Brain microvascular endothelial cell (primary cell): ENCODE measurements around the gene TMEM119.
A peak's percentile ranks its signal among the peaks of the same experiment; 100 is the strongest.

Experiments used
- DNase-seq: peaks from one replicate; pipeline ENCODE4 v3.0.0-alpha.2; 2020
- H3K27ac ChIP-seq: fragments of 250-450 bp; sonication (Bioruptor Pico); 2 replicates; pipeline ENCODE4 v1.5.1; 2020; ENCODE audit warnings: mild to moderate bottlenecking, moderate library complexity
- H3K27me3 ChIP-seq: fragments of 250-450 bp; sonication (Bioruptor Pico); replicated peaks from 2 replicates; pipeline ENCODE4 v1.5.1; 2020; ENCODE audit warnings: mild to moderate bottlenecking
- H3K36me3 ChIP-seq: fragments of 250-450 bp; sonication (Bioruptor Pico); replicated peaks from 2 replicates; pipeline ENCODE4 v1.5.1; 2020; ENCODE audit warnings: mild to moderate bottlenecking
- H3K4me3 ChIP-seq: 2 replicates; pipeline ENCODE4 v1.5.1; 2011; ENCODE audit warnings: low read depth, mild to moderate bottlenecking, control low read depth, low read length, moderate library complexity
- in situ Hi-C: cut with HindIII; loops from 2 replicates; pipeline ENCODE4 v1.10.0; 2017; ENCODE audit warnings: low sequenced_read_pairs, low pct_ligation_motif_present
- TF ChIP-seq, protein P1 (sequence below): IDR thresholded peaks from 2 replicates; pipeline ENCODE4 v1.5.1; 2011; ENCODE audit warnings: low read depth, mild to moderate bottlenecking, moderate library complexity, low read length, control low read depth, inconsistent platforms; ENCODE audit errors: missing control alignments

Gene TMEM119

GRCh38 chr12:108613548-108613947 lies 15.7 kb upstream of the TMEM119 start:
- in situ Hi-C loops = no loop called here
- TF ChIP-seq, protein P1, sequence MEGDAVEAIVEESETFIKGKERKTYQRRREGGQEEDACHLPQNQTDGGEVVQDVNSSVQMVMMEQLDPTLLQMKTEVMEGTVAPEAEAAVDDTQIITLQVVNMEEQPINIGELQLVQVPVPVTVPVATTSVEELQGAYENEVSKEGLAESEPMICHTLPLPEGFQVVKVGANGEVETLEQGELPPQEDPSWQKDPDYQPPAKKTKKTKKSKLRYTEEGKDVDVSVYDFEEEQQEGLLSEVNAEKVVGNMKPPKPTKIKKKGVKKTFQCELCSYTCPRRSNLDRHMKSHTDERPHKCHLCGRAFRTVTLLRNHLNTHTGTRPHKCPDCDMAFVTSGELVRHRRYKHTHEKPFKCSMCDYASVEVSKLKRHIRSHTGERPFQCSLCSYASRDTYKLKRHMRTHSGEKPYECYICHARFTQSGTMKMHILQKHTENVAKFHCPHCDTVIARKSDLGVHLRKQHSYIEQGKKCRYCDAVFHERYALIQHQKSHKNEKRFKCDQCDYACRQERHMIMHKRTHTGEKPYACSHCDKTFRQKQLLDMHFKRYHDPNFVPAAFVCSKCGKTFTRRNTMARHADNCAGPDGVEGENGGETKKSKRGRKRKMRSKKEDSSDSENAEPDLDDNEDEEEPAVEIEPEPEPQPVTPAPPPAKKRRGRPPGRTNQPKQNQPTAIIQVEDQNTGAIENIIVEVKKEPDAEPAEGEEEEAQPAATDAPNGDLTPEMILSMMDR = no peak
- Histone ChIP-seq H3K27ac (no peak overlapping the region), H3K36me3 (no peaks in the 10 kb centered on the region), H3K4me3 (no peak overlapping the region), H3K27me3 (no peaks in the 10 kb centered on the region)
- DNase-seq = no peak

GRCh38 chr12:108612788-108613282 lies 15.0 kb upstream of the TMEM119 start:
- no peak overlapping the region for H3K4me3 ChIP-seq
- DNase-seq = no peak
- TF ChIP-seq, protein P1 = no peak
- no peaks in the 10 kb centered on the region for H3K36me3 ChIP-seq
- in situ Hi-C loops = no loop called here
- H3K27me3 ChIP-seq = no peaks in the 10 kb centered on the region
- no peak overlapping the region for H3K27ac ChIP-seq

- in situ Hi-C loops = no loop called here
- TF ChIP-seq, protein P1 = peak; percentile 72
- no peaks in the 10 kb centered on the region for H3K27me3 ChIP-seq
- no peak overlapping the region for H3K4me3 ChIP-seq
- no peaks in the 10 kb centered on the region for H3K36me3 ChIP-seq
- peak; percentile 71 for DNase-seq
- no peak overlapping the region for H3K27ac ChIP-seq
Measured at GRCh38 chr12:108611884-108612415, 14.1 kb upstream of the TMEM119 start.

DNA sequence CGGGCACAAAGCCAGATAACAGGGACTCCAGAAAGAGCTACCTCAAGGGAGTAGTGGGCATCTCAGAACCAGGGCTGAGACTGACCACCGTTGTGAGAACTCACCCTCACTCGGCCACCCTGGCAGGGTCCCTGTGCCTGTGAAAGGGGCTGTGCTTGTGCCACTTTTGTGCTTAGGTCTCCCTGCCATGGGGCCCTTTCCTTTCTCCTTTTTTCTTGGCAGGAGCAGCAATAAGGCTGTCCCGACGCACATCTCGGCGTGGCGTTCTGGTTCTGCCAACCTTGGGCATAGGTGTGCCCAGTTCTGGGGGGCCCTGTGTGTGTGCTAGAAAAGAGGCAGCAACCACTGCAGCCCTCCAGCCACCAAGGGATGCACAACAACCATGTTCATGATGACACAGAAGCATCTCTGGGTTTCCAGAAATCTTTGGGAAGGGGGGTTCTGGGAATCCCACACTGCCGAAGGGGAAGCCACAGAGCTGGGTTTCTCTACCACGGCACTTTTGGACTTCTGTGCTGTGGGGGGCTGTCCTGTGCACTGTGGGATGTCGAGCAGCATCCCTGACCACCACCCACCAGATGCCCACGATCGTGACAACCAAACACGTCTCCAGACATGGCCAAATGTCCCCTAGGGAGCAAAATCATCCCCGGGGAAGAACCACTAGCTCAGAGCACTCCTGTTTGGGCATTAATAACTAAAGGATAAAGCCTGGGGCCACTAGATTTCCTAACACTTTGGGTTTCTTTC lies 13.1 kb upstream of the TMEM119 start:
- Histone ChIP-seq H3K4me3 (no peak overlapping the region), H3K27ac (no peak overlapping the region), H3K27me3 (no peaks in the 10 kb centered on the region), H3K36me3 (no peaks in the 10 kb centered on the region)
- no peak for DNase-seq
- in situ Hi-C loops = no loop called here
- TF ChIP-seq, protein P1 = no peak

DNA sequence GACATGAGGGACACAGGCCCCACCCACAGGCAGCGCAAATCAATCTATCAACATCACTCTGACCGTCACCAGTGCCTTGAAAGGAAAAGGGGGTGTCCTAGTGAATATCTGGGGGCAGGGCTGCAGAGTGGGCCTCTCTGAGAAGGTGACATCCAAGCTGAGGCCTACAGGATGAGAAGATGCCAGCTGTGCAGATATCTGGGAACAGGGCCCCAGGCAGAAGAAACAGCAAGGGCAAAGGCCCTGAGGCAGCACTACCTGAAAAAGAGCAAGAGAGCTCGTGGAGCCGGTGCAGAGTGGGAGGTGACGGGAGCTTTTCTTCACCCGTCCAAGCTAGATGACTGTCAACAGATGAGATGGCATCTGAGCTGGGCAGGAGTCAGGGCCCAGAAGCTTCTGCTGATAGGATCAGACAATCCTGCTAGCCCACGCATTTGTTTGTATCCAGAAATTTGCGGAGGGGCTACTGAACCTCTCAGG lies 12.5 kb upstream of the TMEM119 start:
- H3K4me3 ChIP-seq = no peak overlapping the region
- no peaks in the 10 kb centered on the region for H3K36me3 ChIP-seq
- in situ Hi-C loops = no loop called here
- TF ChIP-seq, protein P1 = no peak
- no peaks in the 10 kb centered on the region for H3K27me3 ChIP-seq
- DNase-seq = no peak
- H3K27ac ChIP-seq = no peak overlapping the region
